CD4-positive, CD25-positive, alpha-beta regulatory T cell (primary cell): ENCODE data around the gene LCAT. TPM values are rescaled to one million over a fixed set of nuclear protein-coding genes. Genes with fewer than 3 reads are reported as not detected.

Experiments
- ATAC-seq, 2 donors: fragments of 150-1000 bp; cut with Tn5 transposase; one replicate each; pipeline ENCODE4 v1.10.0; 2021; ENCODE audit warnings: low read depth in 2 of 2, moderate number of reproducible peaks in 2 of 2, moderate library complexity in 1 of 2
- DNase-seq, 3 donors: peaks; one replicate each; pipeline versions ENCODE4 v3.0.0 to v3.0.0-alpha.2; 2012 to 2022; ENCODE audit warnings: mixed read lengths in 1 of 3
- H3K27ac ChIP-seq: one replicate; pipeline ENCODE4 v1.7.0; 2013; ENCODE audit warnings: mild to moderate bottlenecking, low read length; ENCODE audit not compliant: insufficient read depth, poor library complexity, severe bottlenecking
- H3K27me3 ChIP-seq: one replicate; pipeline ENCODE4 v1.7.0; 2013; ENCODE audit warnings: low read length; ENCODE audit not compliant: control insufficient read depth, insufficient read depth
- H3K36me3 ChIP-seq: one replicate; pipeline ENCODE4 v1.7.0; 2013; ENCODE audit warnings: mild to moderate bottlenecking, low read length, moderate library complexity; ENCODE audit not compliant: control insufficient read depth, insufficient read depth
- H3K4me1 ChIP-seq: 2 replicates; pipeline ENCODE4 v1.7.0; 2013; ENCODE audit warnings: mild to moderate bottlenecking, low read length; ENCODE audit not compliant: insufficient read depth, control insufficient read depth, poor library complexity, severe bottlenecking
- H3K4me3 ChIP-seq: one replicate; pipeline ENCODE4 v1.7.0; 2013; ENCODE audit warnings: low read depth, mild to moderate bottlenecking, low read length, moderate library complexity
- H3K9me3 ChIP-seq, 2 experiments: 1 replicate in 1 of 2; 2 replicates in 1 of 2; pipeline ENCODE4 v1.7.0; 2013; ENCODE audit warnings: low read length in 2 of 2, mild to moderate bottlenecking in 1 of 2, moderate library complexity in 1 of 2; ENCODE audit not compliant: control insufficient read depth in 2 of 2
- H3K27ac Mint-ChIP-seq, 3 donors: one replicate each; pipeline ENCODE4 v1.8.0; 2020 to 2022; ENCODE audit warnings: mild to moderate bottlenecking in 3 of 3, mixed read lengths in 3 of 3, moderate library complexity in 2 of 3
- H3K27me3 Mint-ChIP-seq: one replicate; pipeline ENCODE4 v1.8.0; 2022; ENCODE audit warnings: mild to moderate bottlenecking, mixed read lengths
- H3K36me3 Mint-ChIP-seq: one replicate; pipeline ENCODE4 v1.8.0; 2020; ENCODE audit warnings: mixed read lengths
- H3K4me1 Mint-ChIP-seq, 4 donors: one replicate each; pipeline ENCODE4 v1.8.0; 2020 to 2022; ENCODE audit warnings: mixed read lengths in 4 of 4, mild to moderate bottlenecking in 1 of 4
- H3K4me3 Mint-ChIP-seq, 4 donors: one replicate each; pipeline ENCODE4 v1.8.0; 2020 to 2022; ENCODE audit warnings: mild to moderate bottlenecking in 4 of 4, mixed read lengths in 4 of 4, moderate library complexity in 3 of 4
- H3K9me3 Mint-ChIP-seq, 7 donors: one replicate each; pipeline ENCODE4 v1.8.0; 2020 to 2022; ENCODE audit warnings: mixed read lengths in 7 of 7, mild to moderate bottlenecking in 3 of 7, moderate library complexity in 2 of 7
- polyA plus RNA-seq, 4 donors: library from polyadenylated mRNA; unstranded; fragments of 300-500 nt; fragmentation: Illumina TruSeq; gene quantifications; one replicate each; pipeline ENCODE4 v1.2.3, GENCODE V29; 2021
- total RNA-seq: library from RNA; stranded (reverse); gene quantifications from one replicate; pipeline ENCODE4 v1.2.3, GENCODE V29; 2022

The LCAT gene
- total and polyA plus RNA-seq, 5 donors from 2014 or later = 0.25 to 11.0 (median 0.76) TPM

GRCh38 chr16:67967183-67967957 is 23.4 kb upstream of the LCAT start:
- H3K4me3 Mint-ChIP-seq = peak overlapping the region; percentile 90 to 98 (median 96)
- peaks cover 4% of the 10 kb centered on the region for H3K36me3 Mint-ChIP-seq
- H3K27ac Mint-ChIP-seq = peak overlapping the region; percentile 48 to 99 (median 91)
- H3K4me1 ChIP-seq = peaks cover 24% of the 10 kb centered on the region
- ATAC-seq (no peak), DNase-seq (peak in 2 of 3 donors; percentile 12 to 34)
- peaks cover 5 to 40% (median 29%) of the 10 kb centered on the region in 4 donors for H3K4me1 Mint-ChIP-seq
- no peaks in the 10 kb centered on the region for H3K9me3 Mint-ChIP-seq
- peak overlapping the region; percentile 72 for H3K4me3 ChIP-seq
- H3K27me3 Mint-ChIP-seq = peaks cover 5% of the 10 kb centered on the region
- H3K27ac ChIP-seq = peak overlapping the region; percentile 51
- H3K9me3 ChIP-seq = no peaks in the 10 kb centered on the region
- peaks cover 4% of the 10 kb centered on the region for H3K36me3 ChIP-seq
- H3K27me3 ChIP-seq = no peaks in the 10 kb centered on the region

DNA sequence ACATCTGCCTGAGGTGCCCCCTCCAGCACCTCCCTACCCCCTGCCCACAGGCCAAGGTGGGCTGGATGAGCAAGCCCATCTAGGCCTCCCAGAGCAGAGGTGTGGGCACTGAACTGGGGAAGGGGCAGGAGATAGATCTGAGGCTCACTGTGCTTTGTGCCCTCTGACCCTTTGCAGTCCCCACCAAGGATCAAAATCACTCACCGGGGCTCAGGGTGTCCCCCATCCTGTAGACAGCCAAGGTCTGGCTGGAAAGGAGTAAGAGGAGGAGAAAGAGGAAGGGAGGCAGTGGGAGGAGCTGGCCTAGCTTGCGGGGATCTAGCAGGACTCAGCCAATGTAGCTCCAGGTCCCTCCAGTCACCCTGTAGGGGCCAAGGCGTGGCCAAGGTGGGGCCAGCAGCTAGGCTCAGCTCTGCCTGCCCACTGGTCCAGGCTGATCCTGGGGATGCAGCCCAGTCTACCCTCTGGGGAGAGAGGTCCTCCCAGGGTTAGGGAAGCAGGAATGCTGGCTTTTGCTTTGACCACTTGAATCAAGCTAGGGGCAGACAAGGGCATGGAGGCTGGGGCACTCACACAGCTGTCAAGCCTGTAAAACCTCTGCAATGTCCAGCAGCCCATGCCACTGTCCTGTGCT is 22.7 kb upstream of the LCAT start:
- Histone ChIP-seq H3K9me3 (no peaks in the 10 kb centered on the region), H3K27me3 (no peaks in the 10 kb centered on the region), H3K4me3 (peak overlapping the region; percentile 72), H3K4me1 (peaks cover 24% of the 10 kb centered on the region), H3K27ac (no peak overlapping the region), H3K36me3 (peaks cover 4% of the 10 kb centered on the region)
- no peak for ATAC-seq
- Mint-ChIP-seq H3K4me3 (peak overlapping the region; percentile 15 to 98 (median 92)), H3K27me3 (peaks cover 5% of the 10 kb centered on the region), H3K4me1 (peaks cover 5 to 40% (median 29%) of the 10 kb centered on the region in 4 donors), H3K36me3 (peaks cover 4% of the 10 kb centered on the region), H3K9me3 (no peaks in the 10 kb centered on the region), H3K27ac (peak overlapping the region in 1 of 3 donors; percentile 91)
- DNase-seq = no peak

DNA sequence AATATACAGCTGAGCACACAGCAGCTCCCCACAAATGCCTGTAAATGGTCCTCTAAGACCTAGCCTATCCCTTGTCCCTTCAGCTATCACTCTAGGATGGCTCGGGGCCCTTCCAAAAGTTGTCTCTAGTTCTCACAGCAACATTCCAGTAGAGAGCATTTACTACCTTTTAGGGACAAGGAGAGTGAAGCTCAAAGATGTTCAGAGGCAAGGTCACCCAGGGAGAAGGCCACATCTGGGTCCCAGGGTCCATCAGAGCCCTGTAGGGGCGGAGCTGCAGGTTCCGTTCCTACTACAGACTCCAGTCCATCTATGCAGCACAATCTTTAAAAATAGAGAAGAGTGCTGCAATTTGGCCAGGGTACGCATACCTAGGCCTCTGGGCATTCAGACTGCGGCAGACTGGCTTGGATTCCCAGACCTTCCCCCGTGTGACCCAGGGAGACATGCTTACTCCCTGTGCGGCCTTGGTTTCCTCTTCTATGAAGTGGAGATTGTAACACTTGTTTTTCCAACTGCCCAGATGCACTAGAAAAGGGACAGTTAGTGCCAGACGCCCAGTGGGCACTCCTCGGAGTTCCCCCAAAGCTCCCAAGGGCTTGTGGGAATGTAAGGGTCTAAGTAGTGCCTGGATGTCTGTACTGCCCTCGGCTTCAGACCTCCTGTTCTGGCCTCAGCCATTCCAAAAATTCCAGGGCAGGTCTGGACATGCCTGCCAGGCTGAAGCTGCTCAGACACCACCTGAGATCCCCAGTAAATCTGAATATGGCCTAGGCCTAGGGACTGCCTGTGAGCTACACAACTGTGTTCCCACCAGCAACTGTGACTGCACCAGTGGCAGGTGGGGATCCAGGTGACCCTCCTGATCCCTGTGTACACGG is 22.0 kb upstream of the LCAT start:
- no peak overlapping the region for H3K27ac ChIP-seq
- Mint-ChIP-seq H3K9me3 (no peaks in the 10 kb centered on the region), H3K4me1 (peaks cover 5 to 40% (median 28%) of the 10 kb centered on the region in 4 donors), H3K36me3 (peaks cover 8% of the 10 kb centered on the region), H3K27ac (peak overlapping the region in 2 of 3 donors; percentile 32 to 91), H3K4me3 (peak overlapping the region in 1 of 4 donors; percentile 98), H3K27me3 (peaks cover 5% of the 10 kb centered on the region)
- no peaks in the 10 kb centered on the region for H3K27me3 ChIP-seq
- no peak for DNase-seq
- no peaks in the 10 kb centered on the region for H3K9me3 ChIP-seq
- peaks cover 24% of the 10 kb centered on the region for H3K4me1 ChIP-seq
- no peak overlapping the region for H3K4me3 ChIP-seq
- peaks cover 6% of the 10 kb centered on the region for H3K36me3 ChIP-seq
- no peak for ATAC-seq

- Mint-ChIP-seq H3K4me3 (peak overlapping the region in 1 of 4 donors; percentile 98), H3K36me3 (peaks cover 9% of the 10 kb centered on the region), H3K27ac (peak overlapping the region; percentile 12 to 48 (median 17)), H3K4me1 (peaks cover 5 to 38% (median 24%) of the 10 kb centered on the region in 4 donors), H3K27me3 (peaks cover 5% of the 10 kb centered on the region), H3K9me3 (no peaks in the 10 kb centered on the region)
- H3K36me3 ChIP-seq = peaks cover 11% of the 10 kb centered on the region
- H3K27me3 ChIP-seq = no peaks in the 10 kb centered on the region
- H3K9me3 ChIP-seq = no peaks in the 10 kb centered on the region
- DNase-seq = no peak
- no peak for ATAC-seq
- H3K27ac ChIP-seq = no peak overlapping the region
- H3K4me3 ChIP-seq = no peak overlapping the region
- peaks cover 24% of the 10 kb centered on the region for H3K4me1 ChIP-seq
Measured at GRCh38 chr16:67964477-67965131, 20.7 kb upstream of the LCAT start.

DNA sequence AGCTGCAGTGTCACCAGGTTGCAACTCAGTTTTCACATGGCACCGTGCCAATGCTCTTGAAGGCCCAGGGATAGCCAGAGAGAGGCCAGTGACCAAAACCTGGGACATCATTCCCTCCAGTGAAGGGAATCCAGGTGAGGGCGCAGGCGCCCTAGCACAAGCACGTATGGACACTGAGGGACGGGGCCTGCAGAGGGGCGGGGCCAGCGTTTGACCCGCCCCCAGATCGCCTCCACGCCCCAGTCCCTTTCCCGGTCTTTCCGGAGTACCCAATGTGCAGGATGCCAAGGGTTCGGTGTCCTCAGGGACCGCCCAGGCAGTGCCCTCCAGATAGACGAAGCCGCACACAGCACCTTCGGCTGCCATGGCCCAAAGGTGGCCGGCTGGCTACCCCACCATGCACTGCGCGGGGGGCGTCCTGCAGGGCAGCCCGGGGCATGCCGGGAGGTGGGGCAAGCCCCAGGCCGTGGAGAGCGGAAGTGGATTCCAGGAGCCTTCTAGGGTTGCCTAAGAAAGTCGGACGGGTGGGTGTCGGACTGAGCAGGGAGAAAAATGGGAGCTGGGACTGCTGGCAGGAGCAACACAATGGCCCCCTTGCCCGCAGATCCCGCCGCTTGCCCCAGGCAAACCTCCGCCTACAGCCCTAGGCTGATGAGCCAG is 19.9 kb upstream of the LCAT start:
- H3K36me3 ChIP-seq = peaks cover 11% of the 10 kb centered on the region
- H3K36me3 Mint-ChIP-seq = peaks cover 9% of the 10 kb centered on the region

DNA sequence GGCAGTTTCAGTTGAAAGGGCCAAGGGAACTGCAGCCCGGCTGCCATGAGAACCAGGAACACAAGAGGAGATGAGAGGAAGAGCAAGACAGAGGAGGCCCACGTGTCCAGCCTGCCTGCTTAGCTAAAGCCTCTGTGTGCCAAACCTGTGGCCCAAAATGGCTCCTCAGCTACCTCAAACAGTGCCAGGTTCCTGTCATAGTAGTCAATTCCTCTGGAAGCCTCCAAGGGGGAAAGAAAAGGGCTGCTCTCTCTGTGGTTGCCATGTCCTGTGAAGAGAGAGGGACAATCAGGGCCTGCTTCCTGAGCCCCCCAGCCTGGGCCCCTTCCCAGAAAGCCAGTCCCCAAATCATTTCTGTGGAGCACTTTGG is 19.4 kb upstream of the LCAT start:
- peaks cover 11% of the 10 kb centered on the region for H3K36me3 ChIP-seq
- ATAC-seq (no peak), DNase-seq (no peak)
- Mint-ChIP-seq H3K36me3 (peaks cover 13% of the 10 kb centered on the region), H3K4me1 (peaks cover 0 to 34% (median 20%) of the 10 kb centered on the region in 4 donors), H3K27ac (peak overlapping the region in 1 of 3 donors; percentile 12), H3K27me3 (no peaks in the 10 kb centered on the region), H3K9me3 (no peaks in the 10 kb centered on the region), H3K4me3 (no peak overlapping the region)
- H3K4me3 ChIP-seq = no peak overlapping the region
- H3K27me3 ChIP-seq = no peaks in the 10 kb centered on the region
- H3K9me3 ChIP-seq = no peaks in the 10 kb centered on the region
- H3K4me1 ChIP-seq = peaks cover 17% of the 10 kb centered on the region
- H3K27ac ChIP-seq = no peak overlapping the region

More for the DNA sequence above, 19.9 kb upstream of the LCAT start:
- peaks cover 18% of the 10 kb centered on the region for H3K4me1 ChIP-seq
- Mint-ChIP-seq H3K27me3 (no peaks in the 10 kb centered on the region), H3K27ac (peak overlapping the region in 1 of 3 donors; percentile 17), H3K4me1 (peaks cover 0 to 34% (median 19%) of the 10 kb centered on the region in 4 donors), H3K4me3 (no peak overlapping the region), H3K9me3 (no peaks in the 10 kb centered on the region)
- no peak for DNase-seq
- ATAC-seq = no peak
- H3K27me3 ChIP-seq = no peaks in the 10 kb centered on the region
- no peak overlapping the region for H3K4me3 ChIP-seq
- no peaks in the 10 kb centered on the region for H3K9me3 ChIP-seq
- no peak overlapping the region for H3K27ac ChIP-seq
